Activated naive CD8-positive, alpha-beta T cell treated with anti-CD3 and anti-CD28 coated beads, Interleukin-2, amount 50 U/mL, for 24 hours (primary cell): Measurements from ENCODE around the gene ZNF124.
A peak's percentile ranks its signal among the peaks of the same experiment; 100 is the strongest.
"Not testable (repeated sequence)": the region's sequence is repeated elsewhere in the genome, so short reads cannot be mapped to it uniquely, and the experiment has no call there.

Experiments
- ATAC-seq: fragments of 150-1000 bp; cut with Tn5 transposase; one replicate; pipeline ENCODE4 v1.10.0; 2021
- DNase-seq: peaks from one replicate; pipeline ENCODE4 v3.0.0; 2021
- H3K27ac Mint-ChIP-seq: one replicate; pipeline ENCODE4 v1.8.0; 2021; ENCODE audit warnings: mild to moderate bottlenecking, mixed read lengths
- H3K27me3 Mint-ChIP-seq: one replicate; pipeline ENCODE4 v1.8.0; 2021; ENCODE audit warnings: mixed read lengths
- H3K36me3 Mint-ChIP-seq: one replicate; pipeline ENCODE4 v1.8.0; 2021; ENCODE audit warnings: low read depth, mixed read lengths
- H3K4me1 Mint-ChIP-seq: one replicate; pipeline ENCODE4 v1.8.0; 2021; ENCODE audit warnings: mixed read lengths
- H3K4me3 Mint-ChIP-seq: one replicate; pipeline ENCODE4 v1.8.0; 2021; ENCODE audit warnings: mild to moderate bottlenecking, moderate library complexity, mixed read lengths
- H3K9me3 Mint-ChIP-seq: one replicate; pipeline ENCODE4 v1.8.0; 2021; ENCODE audit warnings: mixed read lengths

Gene ZNF124

DNA sequence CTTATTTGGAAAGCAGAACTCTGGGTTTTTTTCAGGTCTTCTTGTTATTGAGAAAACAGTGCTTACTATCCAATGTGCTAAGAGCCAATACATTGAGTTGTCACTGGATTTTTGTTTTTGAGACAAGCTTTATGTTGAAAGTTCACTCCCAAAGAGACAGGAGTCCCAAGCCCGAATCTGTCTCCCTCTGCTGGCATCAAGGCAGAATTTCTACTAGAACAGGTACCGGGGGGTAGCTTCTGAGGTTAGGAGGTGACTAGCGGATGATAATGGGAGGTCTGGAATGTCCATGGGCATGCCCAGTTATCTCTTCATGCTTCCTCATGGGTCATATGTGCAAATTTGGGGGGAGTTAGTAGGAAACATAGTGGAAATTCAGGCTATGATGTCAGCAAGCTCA lies 25.1 kb downstream of the ZNF124 start:
- peaks cover 80% of the 10 kb centered on the region for H3K36me3 Mint-ChIP-seq
- H3K9me3 Mint-ChIP-seq, result peaks cover 64% of the 10 kb centered on the region
- no peaks in the 10 kb centered on the region for H3K27me3 Mint-ChIP-seq
- DNase-seq, result no peak
- no peak overlapping the region for H3K4me3 Mint-ChIP-seq
- no peak overlapping the region for H3K27ac Mint-ChIP-seq
- no peak for ATAC-seq
- H3K4me1 Mint-ChIP-seq, result peaks cover 6% of the 10 kb centered on the region

DNA sequence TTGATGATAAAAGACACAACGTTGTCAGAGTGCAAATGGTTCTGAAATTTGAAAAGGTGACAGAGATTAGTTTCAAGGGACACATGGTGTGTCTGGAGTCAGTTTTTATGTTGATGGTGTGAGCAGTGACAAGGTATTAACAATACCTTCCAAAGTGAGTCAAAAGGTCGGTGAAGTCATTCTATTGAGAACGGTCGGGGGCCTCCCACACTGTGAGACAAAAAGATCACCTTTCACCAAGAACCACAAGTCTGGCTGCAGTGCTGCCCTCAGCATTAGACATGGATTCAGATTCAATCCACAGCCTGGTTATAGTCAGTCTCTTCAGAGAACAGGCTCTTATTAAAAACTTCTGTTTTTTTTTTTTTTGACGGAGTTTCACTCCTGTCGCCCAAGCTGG lies 26.5 kb downstream of the ZNF124 start:
- Mint-ChIP-seq H3K4me1 (peaks cover 5% of the 10 kb centered on the region), H3K36me3 (peaks cover 82% of the 10 kb centered on the region), H3K4me3 (no peak overlapping the region), H3K27ac (no peak overlapping the region), H3K27me3 (no peaks in the 10 kb centered on the region), H3K9me3 (peaks cover 65% of the 10 kb centered on the region)
- ATAC-seq (peak; percentile 80), DNase-seq (no peak)

DNA sequence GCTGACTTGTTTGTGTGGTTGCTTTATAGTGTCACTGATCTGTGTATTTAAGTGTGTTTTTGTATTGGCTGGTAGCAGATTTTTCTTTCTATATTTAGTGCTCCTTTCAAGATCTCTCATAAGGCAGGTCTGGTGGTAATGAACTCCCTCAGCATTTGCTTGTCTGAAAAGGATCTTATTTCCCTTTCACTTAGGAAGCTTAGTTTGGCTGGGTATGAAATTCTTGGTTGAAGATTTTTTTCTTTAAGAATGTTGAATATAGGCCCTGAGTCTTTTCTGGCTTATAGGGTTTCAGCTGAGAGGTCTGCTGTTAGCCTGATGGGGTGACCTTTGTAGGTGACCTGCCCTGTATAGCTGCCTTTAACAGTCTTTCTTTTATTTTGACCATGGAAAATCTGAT lies 32.3 kb downstream of the ZNF124 start:
- not testable (repeated sequence) for DNase-seq, H3K27ac Mint-ChIP-seq, H3K27me3 Mint-ChIP-seq, H3K4me3 Mint-ChIP-seq, ATAC-seq, H3K4me1 Mint-ChIP-seq
- peaks cover 69% of the 10 kb centered on the region for H3K36me3 Mint-ChIP-seq
- peaks cover 77% of the 10 kb centered on the region for H3K9me3 Mint-ChIP-seq

DNA sequence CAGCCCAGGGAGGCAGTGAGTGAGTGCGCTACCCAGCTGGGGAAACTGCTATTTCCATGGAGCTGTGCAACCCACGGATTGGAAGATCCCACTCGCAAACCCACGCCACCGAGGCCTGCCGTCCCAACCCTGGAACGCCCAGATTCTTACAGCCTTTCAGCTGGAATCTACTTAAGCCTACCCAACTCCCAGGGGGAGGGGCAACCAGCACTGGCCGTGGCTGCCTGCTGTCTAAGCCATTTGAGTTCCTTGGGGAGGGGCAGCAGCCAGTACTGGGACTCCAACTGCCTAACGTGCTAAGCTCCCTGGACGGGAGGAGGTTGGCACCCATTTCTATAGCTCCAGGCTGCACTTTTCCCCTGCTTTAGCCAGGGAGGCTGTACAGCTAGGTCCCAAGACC lies 40.6 kb downstream of the ZNF124 start:
- H3K27ac Mint-ChIP-seq, result no peak overlapping the region
- H3K9me3 Mint-ChIP-seq, result peaks cover 37% of the 10 kb centered on the region
- H3K4me3 Mint-ChIP-seq, result no peak overlapping the region
- peaks cover 66% of the 10 kb centered on the region for H3K36me3 Mint-ChIP-seq
- H3K4me1 Mint-ChIP-seq, result peaks cover 7% of the 10 kb centered on the region
- no peak for ATAC-seq
- H3K27me3 Mint-ChIP-seq, result no peaks in the 10 kb centered on the region
- no peak for DNase-seq

DNA sequence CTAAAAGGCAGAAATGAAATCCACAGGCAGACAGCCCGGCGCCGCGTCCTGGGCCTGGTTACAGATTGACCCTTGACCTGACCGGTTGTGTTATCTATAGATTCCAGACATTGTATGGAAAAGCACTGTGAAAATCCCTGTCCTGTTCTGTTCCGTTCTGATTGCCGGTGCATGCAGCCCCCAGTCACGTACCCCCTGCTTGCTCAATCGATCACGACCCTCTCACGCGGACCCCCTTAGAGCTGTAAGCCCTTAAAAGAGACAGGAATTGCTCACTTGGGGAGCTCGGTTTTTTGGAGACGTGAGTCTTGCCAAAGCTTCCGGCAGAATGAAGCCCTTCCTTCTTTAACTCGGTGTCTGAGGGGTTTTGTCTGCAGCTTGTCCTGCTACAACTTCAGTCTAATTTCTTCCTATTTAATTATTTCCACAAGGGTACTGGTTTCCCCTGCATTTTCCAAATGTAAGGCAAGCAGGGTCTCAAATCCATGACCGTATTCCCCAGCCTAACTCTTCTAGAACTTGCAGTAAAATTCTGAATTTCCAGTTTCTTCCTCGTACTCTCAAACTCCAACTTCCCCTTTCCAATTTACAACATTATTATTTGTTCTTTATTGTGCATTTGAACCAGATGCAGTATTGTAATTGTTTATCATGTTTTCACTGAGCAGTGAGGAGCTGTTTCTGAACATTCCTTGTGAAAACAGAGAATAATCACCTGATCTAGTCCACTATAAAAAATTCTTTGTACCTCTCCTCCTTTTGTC lies 44.1 kb downstream of the ZNF124 start:
- peaks cover 12% of the 10 kb centered on the region for H3K9me3 Mint-ChIP-seq
- H3K36me3 Mint-ChIP-seq, result peaks cover 38% of the 10 kb centered on the region
- not testable (repeated sequence) for ATAC-seq, H3K4me1 Mint-ChIP-seq, DNase-seq, H3K27me3 Mint-ChIP-seq
- H3K4me3 Mint-ChIP-seq, result peak overlapping the region; percentile 89
- H3K27ac Mint-ChIP-seq, result peak overlapping the region; percentile 72

DNA sequence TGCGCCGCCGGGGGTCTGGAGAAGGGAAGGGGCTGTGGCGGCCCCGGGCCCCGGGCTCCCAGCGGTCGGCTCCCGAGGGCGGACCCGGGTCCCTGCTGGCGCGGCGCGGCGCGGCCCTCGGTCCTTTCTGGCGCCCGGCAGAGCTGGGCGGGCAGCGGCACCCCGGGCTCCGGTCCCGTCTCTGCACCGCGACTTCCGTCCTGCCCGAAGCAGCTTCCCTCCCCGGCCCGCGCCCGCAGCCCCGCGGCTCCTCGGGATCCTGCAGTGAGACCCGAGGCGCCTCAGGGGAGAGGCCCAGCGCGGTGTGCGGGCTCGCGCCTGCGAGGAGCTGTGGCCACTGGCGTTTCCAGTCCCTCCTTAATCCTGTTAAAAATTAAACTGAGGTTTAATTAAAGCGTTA lies 45.2 kb downstream of the ZNF124 start:
- not testable (repeated sequence) for H3K27ac Mint-ChIP-seq, H3K4me1 Mint-ChIP-seq, H3K27me3 Mint-ChIP-seq, H3K4me3 Mint-ChIP-seq, DNase-seq
- H3K9me3 Mint-ChIP-seq, result peaks cover 17% of the 10 kb centered on the region
- peak; percentile 60 for ATAC-seq
- H3K36me3 Mint-ChIP-seq, result peaks cover 27% of the 10 kb centered on the region

DNA sequence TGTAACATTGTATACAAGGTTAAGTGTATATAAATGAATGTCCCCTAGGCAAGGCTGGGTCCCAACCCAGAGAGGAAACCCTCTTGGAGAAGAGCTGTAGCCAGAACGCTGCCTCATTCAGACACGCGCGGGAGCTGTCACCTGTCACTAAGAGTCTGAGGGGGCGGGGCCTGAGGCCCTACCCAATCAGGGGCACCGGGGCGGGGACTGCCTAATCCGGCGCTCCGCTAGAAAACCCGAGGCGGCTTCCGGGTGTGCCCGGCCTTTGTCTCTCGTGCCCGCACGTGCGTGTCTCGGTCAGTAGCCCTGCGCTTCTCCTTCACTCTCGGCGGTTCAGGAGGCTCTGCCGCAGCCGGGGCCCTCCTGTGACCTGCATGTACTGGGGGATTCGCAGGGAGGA lies 45.7 kb downstream of the ZNF124 start:
- Mint-ChIP-seq H3K36me3 (peaks cover 26% of the 10 kb centered on the region), H3K9me3 (peaks cover 17% of the 10 kb centered on the region)
- not testable (repeated sequence) for H3K4me1 Mint-ChIP-seq, H3K27ac Mint-ChIP-seq, H3K4me3 Mint-ChIP-seq, DNase-seq, H3K27me3 Mint-ChIP-seq
- peak; percentile 100 for ATAC-seq

DNA sequence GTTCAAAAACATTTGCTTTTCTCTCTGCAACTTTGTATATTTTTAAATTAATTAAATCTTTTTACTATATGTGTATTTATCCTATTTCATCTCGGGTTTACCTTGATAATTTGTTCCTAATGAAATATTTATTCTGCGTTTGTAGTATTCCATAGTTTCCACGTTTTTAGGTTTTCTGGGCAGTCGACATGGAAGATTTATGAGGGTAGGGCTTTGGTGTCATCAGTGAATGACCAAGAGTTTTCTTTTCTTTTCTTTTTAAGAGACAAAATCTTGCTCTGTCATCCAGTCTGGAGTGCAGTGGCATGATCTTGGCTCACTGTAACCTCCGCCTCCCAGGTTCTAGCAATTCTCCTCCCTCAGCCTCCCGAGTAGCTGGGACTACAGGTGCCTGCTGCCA lies 50.4 kb downstream of the ZNF124 start:
- Mint-ChIP-seq H3K27me3 (no peaks in the 10 kb centered on the region), H3K27ac (no peak overlapping the region), H3K36me3 (peaks cover 4% of the 10 kb centered on the region), H3K4me3 (no peak overlapping the region), H3K4me1 (no peaks in the 10 kb centered on the region), H3K9me3 (peaks cover 13% of the 10 kb centered on the region)
- ATAC-seq (no peak), DNase-seq (no peak)

DNA sequence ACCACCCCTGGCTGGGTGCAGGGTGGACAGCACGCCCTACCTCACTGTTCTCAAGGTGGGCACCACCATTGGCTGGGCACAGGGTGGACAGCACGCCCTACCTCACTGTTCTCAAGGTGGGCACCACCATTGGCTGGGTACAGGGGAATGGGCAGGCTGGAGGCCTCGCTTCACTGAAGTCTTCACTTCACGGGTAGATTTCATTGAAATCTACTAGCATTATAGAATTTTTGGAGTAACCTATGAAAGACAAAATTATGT lies 51.5 kb downstream of the ZNF124 start:
- H3K27me3 Mint-ChIP-seq, H3K36me3 Mint-ChIP-seq, ATAC-seq, H3K27ac Mint-ChIP-seq, H3K4me3 Mint-ChIP-seq, H3K4me1 Mint-ChIP-seq, DNase-seq: not testable (repeated sequence)
- peaks cover 13% of the 10 kb centered on the region for H3K9me3 Mint-ChIP-seq

DNA sequence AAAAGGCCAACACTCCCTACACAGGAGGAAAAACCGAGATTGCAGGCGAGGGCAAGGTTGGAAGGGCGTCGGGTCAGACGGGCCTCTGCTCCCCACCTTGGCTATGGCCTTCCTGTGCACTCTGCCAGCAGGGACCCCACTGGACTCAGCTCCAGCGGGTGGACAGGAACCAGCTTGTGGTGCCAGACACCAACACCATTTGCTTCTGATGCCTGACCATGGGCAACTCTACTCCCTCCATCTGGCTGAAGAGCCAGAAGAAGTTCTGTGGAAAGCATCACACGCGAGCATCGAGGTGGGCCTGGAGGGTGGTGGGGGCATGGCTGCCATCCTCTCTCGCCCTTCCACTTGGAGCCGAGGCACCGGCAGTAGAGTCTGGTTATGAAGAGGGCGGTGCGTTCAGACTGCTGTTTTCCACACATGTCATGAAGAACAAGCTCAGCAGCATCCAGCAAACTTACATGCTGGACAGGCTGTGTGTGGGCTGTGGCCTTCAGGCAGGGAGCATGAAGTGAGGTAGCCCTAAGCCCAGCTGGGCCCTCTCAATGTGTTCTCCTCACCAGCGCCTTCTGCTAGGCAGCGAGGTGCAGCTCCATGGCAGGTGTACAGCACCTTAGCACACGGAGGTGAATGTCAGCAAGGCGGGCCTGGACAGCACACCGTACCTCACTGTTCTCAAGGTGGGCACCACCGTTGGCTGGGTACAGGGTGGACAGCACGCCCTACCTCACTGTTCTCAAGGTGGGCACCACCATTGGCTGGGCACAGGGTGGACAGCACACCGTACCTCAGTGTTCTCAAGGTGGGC lies 52.0 kb downstream of the ZNF124 start:
- Mint-ChIP-seq H3K36me3 (no peaks in the 10 kb centered on the region), H3K4me1 (no peaks in the 10 kb centered on the region), H3K4me3 (no peak overlapping the region), H3K9me3 (peaks cover 10% of the 10 kb centered on the region), H3K27me3 (no peaks in the 10 kb centered on the region), H3K27ac (no peak overlapping the region)
- DNase-seq (no peak), ATAC-seq (peak; percentile 20)

DNA sequence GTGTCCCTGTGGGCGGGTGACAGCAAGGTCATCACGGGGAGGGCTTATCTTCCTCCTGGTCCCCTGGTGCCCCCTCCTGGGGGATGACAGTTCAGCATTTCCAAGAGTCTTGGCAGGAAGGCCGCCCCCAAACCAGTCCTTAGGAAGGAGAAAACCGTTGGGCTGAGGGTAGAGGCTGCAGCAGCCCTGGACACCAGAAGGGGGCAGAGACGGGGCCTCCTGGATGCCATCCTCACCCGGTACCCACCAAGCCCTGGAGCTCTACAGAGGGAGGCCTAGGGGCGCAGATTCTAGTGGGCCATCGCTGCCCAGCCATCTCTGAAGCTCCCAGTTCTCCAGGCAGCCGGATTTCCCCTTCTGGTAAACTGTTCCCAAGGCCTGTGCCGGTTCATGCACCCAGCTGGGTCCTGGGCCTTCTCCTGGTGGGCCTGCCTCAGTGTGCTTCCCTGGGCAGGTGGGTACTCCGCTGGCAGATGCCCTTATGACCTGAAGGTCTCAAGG lies 52.8 kb downstream of the ZNF124 start:
- DNase-seq, result peak; percentile 54
- no peak overlapping the region for H3K4me3 Mint-ChIP-seq
- ATAC-seq, result peak; percentile 44
- no peaks in the 10 kb centered on the region for H3K36me3 Mint-ChIP-seq
- no peaks in the 10 kb centered on the region for H3K27me3 Mint-ChIP-seq
- no peaks in the 10 kb centered on the region for H3K4me1 Mint-ChIP-seq
- no peak overlapping the region for H3K27ac Mint-ChIP-seq
- peaks cover 6% of the 10 kb centered on the region for H3K9me3 Mint-ChIP-seq

DNA sequence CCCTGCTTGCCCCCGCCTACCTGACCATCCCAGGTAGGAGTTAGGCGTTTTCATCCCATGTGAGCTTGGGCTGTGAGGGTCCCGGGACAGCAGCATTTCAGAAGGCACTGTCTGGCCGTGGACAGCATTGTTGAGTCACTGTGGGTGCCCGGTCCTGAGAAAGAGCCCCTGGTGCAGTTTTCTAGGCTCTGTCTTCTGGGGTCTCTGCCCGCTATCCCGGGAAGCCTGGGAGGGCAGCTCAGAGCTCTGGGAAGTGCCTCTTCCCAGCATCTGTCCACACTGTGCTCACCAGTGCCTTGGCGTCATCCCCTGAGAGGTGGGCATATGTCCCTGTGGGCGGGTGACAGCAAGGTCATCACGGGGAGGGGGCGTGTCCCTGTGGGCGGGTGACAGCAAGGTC lies 56.3 kb downstream of the ZNF124 start:
- H3K9me3 Mint-ChIP-seq, result no peaks in the 10 kb centered on the region
- ATAC-seq, result no peak
- no peak overlapping the region for H3K4me3 Mint-ChIP-seq

DNA sequence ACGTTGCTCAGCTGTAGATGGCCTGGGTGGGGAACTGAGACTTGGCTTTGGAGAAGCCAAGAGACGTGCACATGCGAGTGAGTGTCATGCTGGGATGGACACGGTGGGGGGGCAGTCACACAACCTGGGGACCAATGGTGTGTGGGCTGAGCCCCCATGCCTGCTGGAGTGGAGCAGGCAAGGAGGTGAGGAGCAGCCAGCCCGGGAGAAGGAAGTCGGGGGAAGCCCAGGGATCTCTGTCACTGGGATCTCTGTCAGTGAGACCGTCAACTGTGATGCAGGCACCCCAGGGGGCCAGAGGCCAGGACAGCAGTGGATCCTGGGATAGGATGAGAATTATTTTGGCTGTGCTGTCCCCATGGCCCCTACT lies 56.7 kb downstream of the ZNF124 start:
- H3K27me3 Mint-ChIP-seq, result peaks cover 20% of the 10 kb centered on the region
- DNase-seq (no peak), ATAC-seq (no peak)
- H3K36me3 Mint-ChIP-seq, result no peaks in the 10 kb centered on the region
- peak overlapping the region; percentile 29 for H3K27ac Mint-ChIP-seq
- H3K9me3 Mint-ChIP-seq, result no peaks in the 10 kb centered on the region
- no peak overlapping the region for H3K4me3 Mint-ChIP-seq
- peaks cover 7% of the 10 kb centered on the region for H3K4me1 Mint-ChIP-seq

More for the DNA sequence above, 56.3 kb downstream of the ZNF124 start:
- H3K36me3 Mint-ChIP-seq, result no peaks in the 10 kb centered on the region
- H3K27me3 Mint-ChIP-seq, result peaks cover 19% of the 10 kb centered on the region
- H3K4me1 Mint-ChIP-seq, result peaks cover 5% of the 10 kb centered on the region
- H3K27ac Mint-ChIP-seq, result no peak overlapping the region
- no peak for DNase-seq

DNA sequence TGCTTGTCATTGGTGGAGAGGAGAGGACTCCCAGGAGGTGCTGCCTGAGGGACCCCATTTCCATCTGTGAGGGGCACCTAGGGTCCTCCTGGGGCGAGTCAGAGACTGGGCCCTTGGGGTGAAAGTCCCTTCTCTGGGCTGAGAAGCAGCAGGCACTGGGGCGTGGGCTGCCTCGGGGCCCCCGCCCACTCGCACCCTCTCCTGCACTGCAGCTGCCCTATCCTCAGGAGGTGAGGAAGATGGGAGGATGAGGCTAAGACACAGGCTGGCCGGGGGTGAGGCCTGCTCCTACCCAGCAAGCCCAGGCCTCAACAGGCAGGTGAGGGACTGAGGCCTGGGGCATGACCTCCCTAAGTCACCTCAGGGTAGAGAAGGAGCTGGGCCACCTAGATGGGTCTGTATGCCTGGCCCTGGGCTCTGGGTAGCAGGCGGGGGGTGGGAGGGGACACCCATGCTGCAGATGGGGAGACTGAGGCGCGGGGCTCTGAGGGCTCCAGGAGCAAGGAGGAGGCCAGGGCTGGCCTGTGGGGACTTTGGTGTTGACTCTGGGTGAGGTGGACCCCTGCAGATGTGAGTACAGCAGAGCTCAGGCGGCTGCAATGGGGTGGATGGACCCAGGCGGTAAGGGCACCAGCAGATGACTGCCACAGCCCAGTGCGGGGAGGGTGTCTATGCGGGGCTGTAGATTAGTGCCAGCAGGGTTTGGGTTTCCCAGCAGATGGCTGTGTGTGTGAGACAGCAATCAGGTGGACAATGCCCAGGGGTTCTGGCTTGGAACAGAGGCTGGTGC lies 57.3 kb downstream of the ZNF124 start:
- Mint-ChIP-seq H3K4me3 (no peak overlapping the region), H3K36me3 (no peaks in the 10 kb centered on the region), H3K27ac (no peak overlapping the region), H3K27me3 (peaks cover 25% of the 10 kb centered on the region), H3K9me3 (peaks cover 4% of the 10 kb centered on the region), H3K4me1 (peaks cover 10% of the 10 kb centered on the region)
- ATAC-seq (no peak), DNase-seq (no peak)
